ENCODE measurements around the gene CFAP54. TPM values are rescaled to one million over a fixed set of nuclear protein-coding genes. Genes with fewer than 3 reads are reported as not detected.
A peak's percentile ranks its signal among the peaks of the same experiment; 100 is the strongest.
"Not testable (repeated sequence)": the region's sequence is repeated elsewhere in the genome, so short reads cannot be mapped to it uniquely, and the experiment has no call there.

CFAP54 gene
- total RNA-seq, 1 experiment from 2014 or later = not detected

DNA sequence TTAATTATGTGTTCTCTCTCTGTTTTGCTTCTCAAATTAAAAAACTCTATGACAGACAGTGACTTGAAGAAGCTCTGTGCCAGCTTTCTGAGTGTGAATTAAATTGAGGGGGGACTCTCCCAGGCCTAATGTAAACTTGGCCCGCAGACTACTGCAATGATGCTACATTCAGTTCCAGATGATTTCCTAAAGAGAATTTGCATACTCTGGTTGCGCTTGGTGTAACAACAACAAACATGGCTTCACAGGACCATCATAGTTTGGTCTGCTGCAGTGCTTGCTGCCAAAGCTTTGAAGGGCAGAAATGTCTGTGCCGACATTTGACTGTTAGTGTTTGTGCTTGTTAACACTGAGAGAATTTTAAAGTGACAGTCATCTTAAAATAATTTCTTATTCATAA is 25.0 kb downstream of the CFAP54 start:
- no peak for DNase-seq (ENCODE audit: low spot score)

DNA sequence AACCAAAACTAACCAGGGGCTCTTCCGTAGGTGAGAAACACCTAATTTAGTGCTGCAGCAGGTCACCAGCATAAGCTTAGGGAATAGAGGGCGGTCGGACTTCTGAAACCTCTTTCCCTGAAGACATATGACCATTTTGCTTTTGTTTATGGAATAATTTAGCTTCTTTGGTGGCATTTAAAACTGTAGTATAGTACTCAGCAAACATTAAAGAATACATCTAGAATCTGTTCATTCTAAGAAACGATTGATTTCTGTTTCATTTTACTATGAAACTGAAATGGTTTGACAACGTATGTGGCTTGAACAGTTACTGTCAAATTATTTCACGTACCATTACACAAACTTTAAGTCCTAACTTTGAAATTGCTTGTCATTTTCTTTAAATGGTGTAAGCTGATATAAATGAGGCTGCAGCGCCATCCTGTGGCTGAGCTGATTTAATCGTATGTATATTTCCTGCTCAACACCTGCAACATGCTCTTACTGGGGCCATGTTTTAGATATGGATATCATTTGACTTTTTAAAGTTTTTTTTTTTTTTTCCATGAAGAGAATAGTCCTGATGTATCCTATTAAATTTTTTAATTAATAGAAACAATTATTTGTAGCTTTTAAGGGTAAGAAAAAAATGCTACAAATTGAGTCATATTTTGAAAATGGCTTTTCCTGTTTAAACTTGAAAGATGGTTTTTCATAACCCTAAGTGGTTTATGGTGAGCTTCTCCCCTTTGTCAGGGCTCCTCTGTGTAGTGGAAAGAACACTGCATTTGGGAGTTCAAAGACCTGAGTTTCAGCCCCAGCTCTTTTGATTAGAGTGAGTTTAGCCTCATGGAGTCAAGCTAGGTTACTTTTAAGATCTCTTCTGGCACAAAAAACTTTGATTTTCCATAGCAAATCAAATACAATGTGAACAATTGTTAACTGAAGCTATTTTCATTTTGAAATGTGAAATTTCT is 27.4 kb downstream of the CFAP54 start:
- peak; percentile 75 for DNase-seq (ENCODE audit: low spot score)

DNA sequence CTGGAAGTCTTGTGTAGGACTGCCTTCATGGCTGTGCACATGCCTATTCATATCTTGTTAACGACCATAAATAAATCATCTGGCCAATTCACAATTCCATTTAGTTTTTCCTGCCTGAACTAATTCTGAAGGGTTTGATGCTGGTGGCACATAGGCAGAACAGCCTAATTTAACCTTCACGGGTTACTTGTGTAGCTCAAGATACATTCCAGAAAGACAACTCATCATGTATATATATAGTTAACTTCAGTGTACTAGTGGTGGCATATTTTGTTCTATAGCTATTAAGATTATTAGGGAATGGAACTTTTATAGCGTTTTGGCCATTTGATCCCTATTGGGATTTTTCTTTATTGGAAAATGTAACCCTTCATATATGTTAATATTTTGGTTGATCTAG is 31.4 kb downstream of the CFAP54 start:
- DNase-seq (ENCODE audit: low spot score) = no peak

DNA sequence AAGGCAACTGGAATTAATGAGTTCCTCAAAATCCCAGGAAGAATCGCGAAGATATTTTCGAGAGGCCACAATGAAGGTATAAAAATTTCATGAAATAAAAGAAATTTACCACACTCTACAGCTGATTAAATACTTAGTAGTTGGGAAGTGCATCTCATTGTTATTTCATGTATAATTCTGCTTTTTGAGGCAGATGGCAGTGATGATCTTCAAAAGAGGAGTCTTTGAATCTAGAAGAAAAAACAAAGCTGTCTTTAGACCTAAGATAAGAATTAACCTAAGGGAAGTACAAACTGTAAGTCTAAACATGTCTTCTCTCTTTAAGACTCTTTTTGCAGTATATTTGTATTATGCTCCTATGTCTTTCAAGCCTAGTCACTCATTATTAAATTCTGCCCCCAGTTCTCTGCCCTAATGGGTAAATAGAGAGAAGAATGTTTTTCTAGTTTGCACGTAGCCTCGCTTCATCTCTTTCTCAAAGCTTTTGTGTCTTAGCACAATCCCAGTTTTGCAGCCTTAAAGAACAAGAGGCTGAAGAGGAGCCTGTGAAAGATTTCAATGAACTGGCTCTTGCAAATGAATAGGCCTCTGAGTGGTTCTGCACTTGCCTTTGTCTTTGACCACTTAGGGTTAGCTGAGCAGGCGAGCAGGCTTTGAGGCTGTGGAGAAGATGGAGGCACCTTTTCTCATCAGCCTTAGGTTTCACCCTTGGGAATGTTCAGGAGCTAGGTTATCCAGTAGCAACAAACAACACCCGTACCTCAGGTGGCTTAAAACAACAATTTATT is 32.7 kb downstream of the CFAP54 start:
- no peak for DNase-seq (ENCODE audit: low spot score)

DNA sequence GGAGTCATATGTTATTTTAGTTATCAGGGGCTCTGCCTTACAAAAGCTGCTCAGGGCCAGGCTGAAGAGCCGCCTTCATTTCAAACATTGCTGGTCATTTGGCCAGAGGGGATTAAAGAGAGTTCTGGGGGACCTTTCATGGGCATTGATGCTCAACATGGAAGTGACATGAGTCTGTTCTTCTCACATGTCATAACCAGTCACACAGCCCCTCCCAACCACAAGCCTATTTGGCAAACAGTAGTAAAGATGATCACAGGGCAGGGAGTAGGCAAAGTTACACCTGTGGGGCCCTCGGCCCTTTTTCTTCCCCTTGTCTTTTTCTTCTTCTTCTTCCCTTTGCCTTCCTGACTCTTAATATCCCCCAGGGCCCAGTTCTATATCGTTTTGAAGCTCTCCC is 33.3 kb downstream of the CFAP54 start:
- DNase-seq (ENCODE audit: low spot score) = no peak

DNA sequence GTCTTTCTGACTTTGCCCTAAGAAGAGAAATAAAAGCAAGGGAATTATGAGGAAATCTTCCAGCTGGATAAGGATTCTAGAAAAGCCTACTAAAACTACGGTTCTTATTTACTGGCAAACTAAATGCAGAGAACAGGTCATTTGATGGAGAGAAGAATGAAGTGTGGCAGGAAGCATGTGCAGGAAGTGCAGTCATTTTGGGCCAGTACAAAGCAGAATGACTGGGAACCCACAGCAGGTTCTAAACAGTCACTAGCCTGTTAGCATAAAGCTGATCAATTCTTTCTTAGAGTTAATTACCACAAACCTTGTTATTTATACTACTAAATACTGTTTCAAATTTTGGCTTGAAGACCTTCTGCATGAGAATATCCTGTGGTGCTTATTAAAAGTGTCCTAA is 36.7 kb downstream of the CFAP54 start:
- no peak for DNase-seq (ENCODE audit: low spot score)

DNA sequence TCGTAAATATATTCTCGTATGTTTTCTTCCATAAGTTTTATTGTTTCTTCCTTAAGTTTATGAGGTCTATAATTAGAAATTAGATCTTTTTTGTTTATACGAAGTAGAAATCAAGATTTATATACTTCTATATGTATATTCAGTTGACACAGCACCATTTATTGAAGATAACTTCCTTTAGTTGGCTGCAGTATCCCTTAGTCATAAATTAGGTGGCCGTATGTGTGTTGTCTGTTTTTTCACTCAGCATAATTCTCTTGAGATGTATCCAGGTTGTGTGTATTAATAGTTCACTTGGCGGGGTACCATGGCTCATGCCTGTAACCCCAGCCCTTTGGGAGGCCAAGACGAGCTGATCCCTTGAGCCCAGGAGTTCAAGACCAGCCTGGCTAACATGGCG is 40.5 kb downstream of the CFAP54 start:
- DNase-seq (ENCODE audit: low spot score) = no peak

DNA sequence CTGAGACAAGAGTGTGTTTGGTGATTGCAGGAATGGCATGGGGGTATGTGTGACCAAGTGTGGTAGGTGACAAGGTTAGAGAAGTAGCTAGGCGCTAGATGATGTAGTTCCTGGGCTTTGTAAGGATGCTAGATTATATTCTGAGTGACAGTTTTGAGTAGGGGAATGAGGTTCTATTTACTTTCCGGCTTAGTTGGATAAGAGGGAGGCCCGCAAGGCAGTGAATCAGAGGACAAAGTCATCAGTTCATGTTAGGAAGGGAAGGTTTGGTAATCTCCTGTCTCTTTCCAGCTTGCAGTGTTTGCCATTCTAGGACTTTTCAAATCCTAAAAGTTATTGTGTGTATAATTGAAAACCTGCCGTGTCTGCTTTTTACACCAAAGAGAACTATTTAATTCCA is 45.0 kb downstream of the CFAP54 start:
- no peak for DNase-seq (ENCODE audit: low spot score)

DNA sequence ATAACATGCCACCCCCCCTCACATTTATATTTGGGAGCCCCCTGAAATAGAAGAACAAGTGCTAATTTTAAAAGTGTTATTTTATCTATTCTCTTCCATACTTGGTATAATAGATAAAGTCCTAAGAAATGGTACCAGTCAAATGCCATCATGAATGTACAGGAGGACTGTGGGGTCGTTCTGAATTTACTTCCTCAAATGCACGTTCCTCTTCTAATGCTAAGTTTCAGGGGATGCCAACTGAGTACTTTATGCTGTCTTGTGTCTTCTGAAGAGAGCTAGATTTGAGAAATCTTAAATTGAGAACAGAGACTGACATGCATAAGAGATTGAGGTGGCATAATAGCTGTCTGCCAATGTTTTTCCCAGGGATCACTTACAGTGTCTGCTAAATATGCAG is 59.0 kb downstream of the CFAP54 start:
- no peak for DNase-seq (ENCODE audit: low spot score)

DNA sequence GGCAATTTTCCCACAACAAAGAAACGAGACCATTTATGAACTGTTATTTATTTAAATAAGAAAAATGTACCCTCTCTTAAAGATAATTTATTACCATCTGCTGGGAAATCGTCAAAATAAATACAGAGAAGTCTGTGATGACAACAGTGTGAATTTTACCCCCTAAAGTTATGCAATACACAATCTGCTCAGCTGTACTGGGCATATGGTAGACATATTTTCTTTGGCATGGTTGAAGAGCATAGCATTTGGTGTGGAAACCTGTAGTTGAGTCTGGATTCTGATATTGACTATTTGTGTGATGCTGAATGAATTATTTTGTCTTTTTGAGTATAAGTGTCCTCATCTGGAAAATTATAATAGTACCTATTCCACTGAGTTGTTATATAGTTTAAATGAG is 60.0 kb downstream of the CFAP54 start:
- DNase-seq (ENCODE audit: low spot score) = no peak

DNA sequence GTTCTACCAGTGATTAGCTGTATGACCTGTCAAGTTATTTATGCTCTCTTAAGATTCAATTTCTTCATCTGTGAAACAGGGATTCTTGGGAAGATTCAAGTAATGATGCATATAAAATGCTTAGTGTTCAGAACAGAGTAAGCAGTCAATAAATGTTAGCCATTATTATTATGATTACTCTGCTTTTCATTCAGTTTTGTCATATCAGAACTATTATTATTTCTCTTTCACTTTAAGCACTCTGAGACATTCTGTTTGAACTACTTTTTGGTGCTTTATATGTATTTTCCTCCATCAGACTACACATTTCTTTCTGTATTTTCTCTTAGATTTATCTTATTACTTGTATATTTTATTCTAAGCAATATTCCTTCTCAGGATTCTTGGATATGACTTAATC is 81.2 kb downstream of the CFAP54 start:
- DNase-seq (ENCODE audit: low spot score) = no peak

DNA sequence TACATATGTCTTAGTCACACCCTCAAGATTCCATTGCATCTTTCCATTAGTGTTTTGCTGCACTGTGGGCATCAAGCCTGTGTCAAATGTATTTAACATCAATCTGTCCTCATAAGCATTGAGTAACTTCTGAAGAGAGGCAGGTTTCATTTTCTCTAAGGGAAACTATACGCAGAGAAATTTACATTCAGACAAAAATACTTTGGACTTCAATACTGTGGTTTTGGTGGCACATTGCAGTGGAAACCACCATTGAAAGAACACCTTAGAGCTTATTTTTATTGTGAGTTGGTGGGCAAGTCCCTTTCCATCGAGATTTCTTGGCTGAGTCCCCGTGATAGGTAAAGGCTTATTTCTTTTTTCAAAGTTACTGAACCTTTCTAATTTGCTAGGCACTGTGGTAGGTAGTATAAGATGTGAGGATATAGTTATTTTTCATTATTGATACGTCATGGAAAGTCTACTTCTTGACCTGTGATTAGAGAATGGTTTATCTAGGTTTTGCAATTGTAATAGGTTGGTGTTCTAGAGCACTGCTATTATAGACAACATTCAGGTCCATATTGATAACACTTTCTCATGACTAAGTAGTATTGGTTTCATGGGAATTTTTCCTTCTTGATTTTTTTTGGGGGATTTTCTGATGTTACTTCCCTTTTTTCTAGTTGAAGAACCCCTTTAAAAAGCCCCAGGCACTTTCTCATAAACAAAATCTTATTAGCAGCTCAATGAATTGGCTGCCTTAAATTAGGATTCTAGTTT is 81.9 kb downstream of the CFAP54 start:
- DNase-seq (ENCODE audit: low spot score) = no peak

DNA sequence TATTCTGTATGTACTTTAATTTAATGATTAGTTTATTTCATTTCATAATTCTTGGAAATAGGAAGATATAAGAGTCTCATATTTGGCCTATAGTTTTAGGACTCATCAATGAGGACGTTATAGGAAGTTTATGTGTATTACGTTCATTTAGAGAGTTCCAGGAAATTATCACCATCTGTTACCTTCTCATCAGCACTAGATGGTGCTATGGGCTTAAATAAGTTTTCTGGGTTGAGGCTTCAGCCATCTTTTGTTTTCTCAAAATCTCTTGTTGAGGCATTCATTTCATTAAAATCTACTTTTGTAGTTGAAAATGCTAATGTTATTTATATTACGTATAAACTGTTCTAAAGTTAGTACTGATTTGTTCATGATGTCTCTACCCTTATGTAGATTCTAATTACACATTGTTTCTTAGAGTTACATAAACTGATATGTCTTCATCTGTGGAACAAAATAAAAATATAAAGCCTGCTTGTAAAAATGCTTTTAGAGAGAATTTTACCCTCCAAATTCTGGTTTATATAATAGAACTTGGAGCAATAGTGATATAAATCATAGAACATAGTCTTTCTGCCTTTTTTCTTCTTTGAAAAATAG is 89.2 kb downstream of the CFAP54 start:
- peak; percentile 54 for DNase-seq (ENCODE audit: low spot score)

DNA sequence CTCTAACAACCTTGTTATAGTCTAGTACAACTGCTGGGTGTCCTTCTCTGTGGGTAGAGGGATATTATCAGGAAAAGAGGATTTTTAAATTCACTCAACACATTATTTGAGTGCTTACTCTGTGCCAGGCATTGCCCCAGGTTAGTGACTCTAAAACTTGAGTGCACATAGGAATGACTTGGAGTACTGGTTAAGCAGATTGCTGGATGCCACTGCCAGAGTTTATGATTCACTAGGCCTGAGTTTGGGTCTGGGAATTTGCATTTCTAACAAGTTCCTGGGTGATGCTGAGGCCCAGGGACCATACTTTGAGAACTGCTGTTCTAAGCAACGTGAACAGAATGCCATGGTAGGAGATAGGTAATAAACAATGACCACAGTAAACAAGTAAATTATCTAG is 96.6 kb downstream of the CFAP54 start:
- DNase-seq (ENCODE audit: low spot score) = no peak

DNA sequence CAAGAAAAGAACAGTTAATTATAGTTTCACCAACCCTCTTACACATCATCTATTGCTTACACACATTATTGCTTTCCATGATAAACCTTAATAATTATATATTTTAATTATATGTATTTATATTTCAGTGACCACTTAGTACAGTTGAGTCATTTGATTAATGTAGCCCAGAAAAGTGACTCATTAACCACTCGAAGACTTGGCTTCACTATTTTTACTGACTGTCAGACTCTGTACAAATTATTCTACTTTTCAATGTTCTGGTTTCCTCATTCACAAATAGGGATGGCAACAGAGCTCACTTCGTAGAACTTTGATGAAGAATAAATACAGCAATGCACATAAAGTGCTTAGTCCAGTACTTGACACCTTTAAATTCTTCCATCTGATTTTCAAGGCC is 98.3 kb downstream of the CFAP54 start:
- DNase-seq (ENCODE audit: low spot score) = no peak

DNA sequence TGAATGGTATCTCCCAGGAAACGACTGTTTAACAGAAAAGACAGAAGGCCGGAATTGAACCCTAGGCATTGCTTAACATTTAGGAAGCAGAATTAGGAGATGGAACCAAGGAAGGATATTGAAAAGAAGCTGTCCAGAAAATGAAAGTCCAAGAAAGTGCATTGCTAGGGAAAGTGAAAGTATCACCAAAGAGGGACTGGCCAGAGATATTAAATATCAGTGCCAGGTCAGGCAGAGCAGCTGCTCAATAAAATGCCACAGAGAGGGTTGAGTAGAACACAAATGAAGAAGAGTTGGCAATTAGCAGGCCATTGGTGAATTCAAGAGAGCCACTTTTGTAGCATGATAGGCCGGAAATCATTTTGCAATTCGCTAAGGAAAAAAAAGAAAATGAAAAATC is 101.6 kb downstream of the CFAP54 start:
- DNase-seq (ENCODE audit: low spot score) = no peak

DNA sequence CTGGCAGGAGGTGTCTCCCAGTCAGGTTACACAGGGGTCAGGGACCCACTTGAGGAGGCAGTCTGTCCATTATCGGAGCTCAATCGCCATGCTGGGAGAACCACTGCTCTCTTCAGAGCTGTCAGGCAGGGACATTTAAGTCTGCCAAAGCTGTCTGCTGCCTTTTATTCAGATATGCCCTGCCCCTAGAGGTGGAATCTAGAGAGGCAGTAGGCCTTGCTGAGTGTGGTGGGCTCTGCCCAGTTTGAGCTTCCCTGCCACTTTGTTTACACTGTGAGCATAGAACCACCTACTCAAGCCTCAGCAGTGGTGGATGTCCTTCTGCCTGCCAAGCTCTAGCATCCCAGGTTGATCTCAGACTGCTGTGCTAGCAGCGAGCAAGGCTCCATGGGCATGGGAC is 115.0 kb downstream of the CFAP54 start:
- DNase-seq (ENCODE audit: low spot score) = not testable (repeated sequence)

DNA sequence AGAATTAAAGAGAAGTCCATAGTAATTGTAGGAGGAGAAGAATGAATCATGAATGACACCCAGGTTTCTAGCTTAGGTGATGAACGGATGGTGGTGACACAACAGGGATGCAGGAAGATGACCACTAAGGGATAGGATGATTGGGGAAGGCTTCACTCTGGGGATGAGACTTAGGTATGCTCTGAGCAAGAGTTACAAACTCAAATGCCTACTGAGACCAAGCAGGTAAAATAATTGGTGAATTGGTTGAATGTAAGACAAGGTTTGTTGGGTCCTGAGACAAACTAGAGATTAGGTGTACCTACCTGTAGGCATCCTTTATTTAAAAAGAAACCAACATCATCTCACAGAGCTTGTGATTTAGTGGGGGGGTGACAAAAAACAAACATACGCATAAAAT is 116.3 kb downstream of the CFAP54 start:
- DNase-seq (ENCODE audit: low spot score) = no peak

DNA sequence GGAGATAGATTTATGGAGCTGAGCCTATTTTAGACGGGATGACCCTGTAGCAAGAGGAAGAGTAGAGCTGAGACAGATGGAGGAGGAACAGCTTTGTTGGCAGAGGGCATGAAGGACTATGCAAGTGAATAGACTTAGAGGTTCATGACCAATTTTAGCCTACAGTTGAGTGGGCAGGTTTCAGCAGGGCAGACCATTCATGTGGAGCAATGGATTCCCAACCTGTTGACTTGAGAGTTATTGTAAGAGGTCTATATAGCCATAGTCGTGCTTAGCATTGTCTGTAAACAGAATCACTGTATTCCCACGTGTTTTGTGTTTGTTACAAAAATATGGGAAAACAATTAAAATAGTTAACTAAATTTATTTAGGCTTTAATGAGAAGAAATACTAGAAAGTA is 116.8 kb downstream of the CFAP54 start:
- DNase-seq (ENCODE audit: low spot score) = no peak

DNA sequence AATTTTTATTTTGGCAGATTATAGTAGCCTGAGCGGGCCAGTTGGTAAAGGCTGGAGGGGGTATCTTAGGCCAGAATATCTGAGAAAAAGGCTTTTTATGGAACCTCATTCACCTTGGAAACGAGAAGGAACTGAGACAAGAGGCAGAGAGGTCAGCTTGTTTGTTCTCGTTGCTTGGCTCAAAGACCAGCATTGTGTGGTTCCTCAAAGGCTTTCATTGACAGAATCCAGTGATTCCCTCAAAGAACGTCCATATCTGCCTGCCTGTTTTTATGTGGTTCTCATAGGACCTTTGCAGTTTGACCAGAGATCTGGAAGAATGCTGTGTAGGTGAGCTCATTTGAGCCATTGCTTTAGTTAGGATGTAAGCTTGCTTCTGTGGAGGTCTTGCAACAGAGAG is 117.3 kb downstream of the CFAP54 start:
- DNase-seq (ENCODE audit: low spot score) = no peak

DNA sequence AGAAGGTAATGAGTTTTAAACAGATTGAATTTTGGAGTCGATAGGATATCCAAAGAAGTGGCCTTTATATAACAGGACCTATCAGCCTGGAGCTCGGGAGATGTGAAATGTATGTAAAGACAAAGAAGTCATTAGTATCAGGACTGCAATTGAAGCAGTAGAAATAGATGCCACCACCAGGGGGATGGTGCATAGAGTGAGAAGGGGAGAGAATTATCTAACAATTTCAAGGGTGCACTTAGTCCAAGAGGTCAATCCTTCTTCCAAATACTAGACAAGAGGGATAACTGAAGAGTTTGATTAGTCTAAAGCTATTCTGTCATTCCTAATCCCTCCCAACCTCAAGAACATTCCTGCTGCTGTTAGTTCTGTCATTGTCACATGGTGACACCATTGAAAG is 127.8 kb downstream of the CFAP54 start:
- peak; percentile 34 for DNase-seq (ENCODE audit: low spot score)

DNA sequence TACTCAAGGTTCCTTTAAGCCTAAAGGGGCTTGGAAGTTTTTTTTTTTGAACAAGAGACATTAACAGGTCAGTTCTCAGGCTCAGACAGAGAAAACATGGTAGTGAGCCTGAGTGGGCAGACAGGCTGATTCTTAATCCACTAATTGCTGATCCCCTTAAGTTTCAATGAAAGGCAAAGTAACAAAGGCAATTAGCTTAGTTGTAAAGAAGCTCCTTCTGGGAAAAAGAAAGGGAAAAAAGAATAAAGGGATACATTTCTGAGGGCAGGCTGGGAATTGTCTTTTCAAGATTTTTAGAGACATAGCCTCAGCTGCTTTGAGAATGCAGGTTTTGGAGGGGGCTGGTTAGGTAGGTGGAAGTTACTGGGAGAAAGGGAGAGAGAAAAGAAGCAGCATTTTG is 133.8 kb downstream of the CFAP54 start:
- DNase-seq (ENCODE audit: low spot score) = no peak
